ENCODE data around the gene RASAL2.
A peak's percentile ranks its signal among the peaks of the same experiment; 100 is the strongest.
"Not testable (repeated sequence)": the region's sequence is repeated elsewhere in the genome, so short reads cannot be mapped to it uniquely, and the experiment has no call there.

RASAL2 gene

DNA sequence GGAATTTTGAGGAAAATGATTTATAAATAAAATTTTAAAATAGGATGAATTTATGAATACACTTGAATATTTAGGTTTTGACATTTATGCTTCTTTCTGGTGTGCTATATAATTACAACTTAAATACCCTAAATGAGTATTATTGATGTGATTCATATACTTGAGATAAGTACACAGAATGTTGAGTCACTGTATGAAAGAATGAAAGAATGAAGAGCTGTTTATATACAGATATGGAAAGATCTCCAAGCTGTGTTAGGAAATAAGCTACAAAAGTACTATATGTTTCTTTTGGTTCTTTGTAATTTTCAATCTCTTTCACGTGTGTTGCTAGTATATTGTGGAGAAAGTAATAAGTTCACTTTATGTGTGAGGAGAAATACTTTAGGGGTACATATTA, 147.2 kb downstream of the RASAL2 start:
- peak; percentile 38 for DNase-seq

DNA sequence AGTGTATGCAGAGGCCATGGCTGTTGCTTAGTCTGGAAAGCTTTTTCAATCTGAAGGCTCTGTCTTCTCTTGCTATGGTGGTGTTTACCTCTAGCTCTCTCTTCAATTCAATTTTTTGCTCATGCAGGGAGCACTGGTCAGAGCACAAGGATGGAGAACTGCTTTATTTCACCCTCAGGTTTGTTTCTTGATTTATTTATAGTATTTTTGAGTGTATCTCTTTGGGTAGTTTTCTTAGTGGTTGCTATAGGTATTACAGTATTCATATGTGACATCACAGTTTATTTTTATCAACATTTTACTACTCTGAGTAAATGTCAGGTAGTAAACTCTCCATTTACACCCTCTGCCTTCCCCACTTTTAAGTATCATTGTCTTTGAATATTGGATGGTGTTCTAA, 147.9 kb downstream of the RASAL2 start:
- DNase-seq, result no peak

DNA sequence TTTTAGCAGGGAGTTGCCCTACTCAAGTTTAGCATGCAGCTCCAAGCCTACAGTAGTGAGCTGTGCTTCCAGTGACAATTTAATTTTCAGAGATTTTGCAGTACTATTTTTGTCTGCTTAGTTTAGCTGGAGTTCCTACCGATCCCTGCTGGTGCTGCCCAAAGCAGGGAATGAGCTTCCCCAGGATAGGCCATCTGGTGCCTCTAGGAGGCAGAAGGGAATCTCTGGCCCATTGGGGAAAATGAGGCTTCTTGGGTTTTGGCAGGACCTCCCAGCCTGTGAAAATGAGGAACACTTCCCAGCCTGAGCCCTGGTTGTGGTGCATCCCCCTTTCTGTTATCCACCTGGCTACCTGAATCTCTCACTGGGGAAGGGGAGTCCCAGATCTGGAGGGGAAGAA, 149.2 kb downstream of the RASAL2 start:
- no peak for DNase-seq

DNA sequence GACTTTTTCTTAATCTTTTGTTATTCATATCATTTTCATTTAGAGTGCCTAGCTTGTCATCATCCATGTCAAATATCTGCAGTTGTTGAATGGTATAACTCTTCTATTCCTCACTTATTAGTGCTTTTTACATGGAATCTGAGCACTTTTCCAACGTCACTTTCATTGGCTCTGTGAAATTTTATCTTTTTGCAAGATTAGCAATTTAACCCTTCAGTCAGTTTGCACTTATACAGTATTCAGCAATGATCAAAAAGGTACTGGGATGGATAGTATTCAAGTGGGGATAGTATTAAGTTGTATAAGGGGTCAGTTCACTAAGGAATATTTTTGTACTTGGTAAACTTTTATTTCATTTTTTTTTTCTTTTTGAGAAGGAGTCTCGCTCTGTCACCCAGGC, 150.0 kb downstream of the RASAL2 start:
- no peak for DNase-seq

DNA sequence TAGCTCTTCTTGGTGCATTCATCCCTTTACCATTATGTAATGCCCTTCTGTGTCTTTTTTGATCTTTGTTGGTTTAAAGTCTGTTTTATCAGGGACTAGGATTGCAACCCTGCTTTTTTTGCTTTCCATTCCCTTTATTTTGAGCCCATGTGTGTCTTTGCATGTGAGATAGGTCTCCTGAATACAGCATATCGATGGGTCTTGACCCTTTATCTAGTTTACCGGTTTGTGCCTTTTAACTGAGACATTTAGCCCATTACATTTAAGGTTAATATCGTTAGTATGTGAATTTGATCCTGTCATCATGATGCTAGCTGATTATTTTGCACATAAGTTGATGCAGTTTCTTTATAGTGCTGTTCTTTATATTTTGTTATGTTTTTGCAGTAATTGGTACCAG, 154.4 kb downstream of the RASAL2 start:
- DNase-seq, result not testable (repeated sequence)

DNA sequence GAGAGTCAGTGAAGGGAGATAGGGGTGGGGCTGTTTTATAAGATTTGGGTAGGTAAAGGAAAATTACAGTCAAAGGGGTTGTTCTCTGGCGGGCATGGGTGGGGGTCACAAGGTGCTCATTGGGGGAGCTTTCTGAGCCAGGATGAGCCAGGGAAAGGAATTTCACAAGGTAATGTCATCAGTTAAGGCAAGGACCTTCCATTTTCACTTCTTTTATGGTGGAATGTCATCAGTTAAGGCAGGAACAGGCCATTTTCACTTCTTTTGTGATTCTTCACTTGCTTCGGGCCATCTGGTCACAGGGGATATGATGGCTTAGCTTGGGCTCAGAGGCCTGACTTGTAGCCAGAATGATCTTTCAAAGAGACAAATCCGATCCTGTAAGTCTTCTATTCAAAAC, 159.7 kb downstream of the RASAL2 start:
- not testable (repeated sequence) for DNase-seq

DNA sequence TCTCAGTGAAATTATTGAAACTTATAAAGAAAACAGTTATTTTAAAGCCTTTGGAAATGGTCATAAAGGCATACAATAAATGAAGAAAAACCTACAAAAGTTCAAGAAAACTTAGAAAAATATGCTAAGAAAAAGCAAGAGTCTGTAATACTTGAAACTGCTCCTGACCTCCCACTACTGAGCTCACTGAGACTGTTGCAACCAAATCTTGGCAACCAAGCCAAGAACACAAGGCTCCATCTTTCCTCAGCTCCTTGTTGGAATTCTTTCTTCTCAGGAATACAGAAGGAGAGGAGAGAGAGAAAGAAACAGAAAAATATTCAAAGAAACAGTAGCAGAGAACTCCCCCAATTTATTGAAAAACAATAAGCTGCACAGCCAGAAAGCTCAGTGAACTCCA, 160.5 kb downstream of the RASAL2 start:
- no peak for DNase-seq

DNA sequence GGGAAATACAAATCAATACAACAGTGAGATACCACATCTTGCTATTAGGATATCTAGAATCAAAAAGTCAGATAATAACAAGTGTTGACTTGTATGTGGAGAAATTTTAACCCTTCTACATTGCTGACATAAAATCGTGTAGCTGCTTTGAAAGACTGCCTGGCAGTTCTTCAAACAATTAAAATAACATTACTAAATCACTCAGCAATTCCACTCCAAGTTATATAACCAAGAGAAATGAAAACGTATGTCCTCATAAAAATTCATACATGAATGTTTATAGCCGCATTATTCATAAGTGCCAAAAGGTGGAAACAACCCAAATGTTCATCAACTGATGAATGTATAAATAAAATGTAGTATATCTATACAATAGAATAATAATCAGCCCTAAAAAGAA, 164.6 kb downstream of the RASAL2 start:
- DNase-seq, result peak; percentile 42

DNA sequence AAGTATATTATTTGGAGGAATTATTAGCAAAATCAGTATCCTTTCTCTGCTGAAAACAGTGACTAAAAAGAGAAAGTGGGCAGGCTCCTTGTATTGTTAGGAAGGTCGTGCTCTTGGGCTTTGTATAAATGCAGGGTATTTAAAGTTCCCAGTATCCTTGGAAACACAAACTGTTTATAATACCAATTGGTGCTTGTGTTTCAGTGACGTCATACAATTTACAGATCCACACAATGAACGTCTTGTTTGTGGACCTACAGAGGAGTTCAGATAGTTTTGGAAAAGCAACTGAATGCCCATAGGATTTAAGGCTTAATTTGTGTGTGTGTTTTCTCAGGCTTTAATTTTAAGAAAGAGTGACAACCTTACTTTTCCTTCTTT, 168.2 kb downstream of the RASAL2 start:
- DNase-seq, result no peak

DNA sequence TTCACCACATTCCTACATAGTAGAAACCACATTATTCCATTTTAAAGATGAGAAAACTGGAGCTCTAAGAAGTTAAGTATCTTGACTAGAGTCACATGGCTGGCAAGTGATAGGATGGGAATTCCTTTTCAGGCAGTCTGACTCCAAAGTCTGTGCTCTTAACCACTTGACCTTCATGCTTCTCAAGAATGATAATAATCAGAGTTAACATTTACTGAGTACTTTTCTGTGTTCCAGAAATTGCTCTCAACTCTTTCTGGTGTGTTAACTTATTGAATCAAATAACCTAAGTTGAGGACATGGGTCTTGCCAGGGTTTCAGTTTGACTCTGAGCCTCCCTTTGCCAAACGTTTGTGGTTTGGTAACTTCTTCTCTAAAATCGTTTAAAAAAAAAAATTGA, 169.4 kb downstream of the RASAL2 start:
- DNase-seq, result peak; percentile 31

DNA sequence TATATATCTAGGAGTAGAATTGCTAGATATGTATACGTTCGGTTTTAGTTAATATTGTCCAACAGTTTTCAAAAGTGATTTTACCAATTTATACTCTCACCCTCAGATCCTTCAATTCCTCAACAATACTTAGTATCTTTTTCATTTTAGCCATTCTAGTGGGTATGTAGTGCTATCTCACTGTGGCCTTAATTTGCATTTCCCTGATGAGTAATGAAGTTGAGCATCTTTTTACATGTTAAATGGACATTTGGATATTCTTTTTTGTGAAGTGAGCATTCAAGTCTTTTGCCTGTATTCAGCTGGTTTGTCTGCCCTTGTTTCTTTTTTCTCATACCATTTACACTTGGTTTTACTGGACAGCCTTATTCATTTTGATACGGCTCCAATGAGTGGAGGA, 172.2 kb downstream of the RASAL2 start:
- no peak for DNase-seq

DNA sequence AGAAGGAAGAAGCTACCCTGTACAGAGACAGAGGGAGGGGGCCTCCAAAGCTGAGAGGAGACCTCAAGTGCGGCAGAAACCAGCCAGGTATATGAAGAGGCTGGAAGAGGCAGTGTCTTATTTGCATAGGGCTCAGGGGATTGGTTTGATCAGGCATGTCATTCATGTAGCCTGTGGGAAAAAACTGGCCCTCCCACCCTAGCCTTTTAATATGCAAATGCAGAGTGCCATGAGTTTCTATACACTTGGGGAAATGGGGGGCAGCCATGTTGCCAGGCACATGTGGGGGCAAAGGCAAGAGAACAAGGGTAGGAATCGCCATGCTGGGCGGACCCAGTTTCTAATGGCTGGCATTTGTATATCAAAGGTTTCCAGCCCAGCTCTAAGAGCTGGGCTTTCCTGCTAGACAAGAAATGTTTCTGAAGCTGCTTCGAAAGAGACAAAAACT, 172.7 kb downstream of the RASAL2 start:
- DNase-seq, result no peak

DNA sequence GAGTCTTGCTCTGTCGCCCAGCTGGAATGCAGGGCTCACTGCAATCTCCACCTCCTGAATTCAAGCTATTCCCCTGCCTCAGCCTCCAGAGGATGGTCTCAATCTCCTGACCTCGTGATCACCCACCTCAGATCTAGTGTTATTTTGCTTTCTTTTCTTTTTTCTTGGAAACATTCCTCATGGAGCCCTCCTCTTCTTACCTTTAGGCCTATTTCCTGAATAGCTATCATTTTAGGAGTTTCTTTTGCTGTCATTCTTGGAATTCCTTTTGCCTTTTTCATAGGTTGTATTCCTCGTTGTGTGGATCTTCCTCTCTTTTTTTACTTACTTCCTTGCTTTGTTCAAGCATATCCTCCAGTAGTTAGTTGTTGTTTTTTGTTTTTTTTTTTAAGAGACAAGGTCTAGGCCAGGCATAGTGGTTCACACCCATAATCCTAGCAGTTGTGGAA, 173.8 kb downstream of the RASAL2 start:
- peak; percentile 70 for DNase-seq

DNA sequence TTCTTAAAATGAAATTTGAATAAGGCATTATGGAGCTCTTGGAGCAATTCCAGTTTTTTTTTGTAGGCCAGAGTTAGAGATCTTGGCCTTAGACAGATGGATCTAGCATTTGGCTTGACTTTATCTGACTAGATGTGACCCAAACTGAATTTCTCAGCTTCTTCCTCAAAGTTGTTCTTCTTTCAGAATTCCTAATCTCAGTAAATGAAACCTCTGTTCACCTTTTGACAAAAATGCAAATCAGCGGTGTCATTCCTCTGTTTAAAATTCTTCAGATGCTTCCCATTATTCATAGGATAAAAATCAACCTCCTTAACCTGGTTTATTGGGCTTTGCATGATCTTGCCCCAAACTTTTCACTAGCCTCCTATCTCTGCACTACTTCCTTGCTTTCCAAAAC, 177.6 kb downstream of the RASAL2 start:
- peak; percentile 21 for DNase-seq

DNA sequence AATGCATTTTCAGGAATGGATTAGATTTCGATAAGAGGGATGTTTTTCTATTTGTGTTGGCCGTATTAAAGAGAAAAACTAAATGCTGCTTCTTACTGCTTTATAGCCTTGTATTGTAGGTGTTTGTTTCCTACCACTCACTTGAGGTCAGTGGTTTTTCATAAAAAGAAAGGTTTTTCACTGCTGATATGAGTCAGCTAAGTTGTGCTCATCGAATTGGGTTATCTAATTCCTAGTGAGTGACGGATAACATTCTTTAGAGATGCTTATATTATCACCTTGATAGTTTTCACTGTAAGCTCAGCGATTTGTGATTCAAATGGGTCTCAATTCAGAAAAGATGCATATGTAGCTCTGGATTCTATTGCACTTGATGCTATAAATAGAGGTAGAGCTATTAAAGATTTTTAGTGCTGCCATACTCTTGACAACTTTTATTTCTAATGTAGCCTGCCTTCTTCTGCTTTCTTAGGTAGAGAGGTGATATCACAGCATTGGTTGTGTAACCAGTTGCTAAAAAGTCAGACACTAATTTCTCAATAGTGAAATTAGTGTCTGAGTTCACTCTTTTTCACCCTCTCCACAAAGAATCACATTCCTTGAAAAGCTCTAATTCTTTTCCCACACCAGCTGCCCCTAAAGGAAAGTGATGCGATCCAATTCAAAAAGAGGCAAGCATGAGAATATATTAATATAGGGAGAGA, 180.0 kb downstream of the RASAL2 start:
- DNase-seq, result peak; percentile 32

DNA sequence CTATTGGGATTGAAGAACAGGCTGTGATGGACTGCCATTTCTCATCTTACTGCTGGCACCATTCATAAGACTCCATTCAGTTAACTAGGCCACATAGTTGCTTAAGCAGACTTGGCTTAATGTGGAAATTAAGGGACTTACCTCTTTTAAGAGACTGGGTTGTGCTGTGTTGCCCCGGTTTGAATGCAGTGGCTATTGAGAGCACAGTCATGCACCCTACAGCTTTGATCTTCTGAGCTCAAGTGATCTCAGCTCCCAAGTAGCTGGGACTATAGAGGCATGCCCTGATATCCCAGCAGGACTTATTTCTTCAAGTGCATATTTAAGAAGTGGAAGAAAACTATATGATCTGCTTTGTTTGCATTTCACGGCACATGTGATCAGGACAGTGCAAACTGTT, 181.1 kb downstream of the RASAL2 start:
- no peak for DNase-seq

DNA sequence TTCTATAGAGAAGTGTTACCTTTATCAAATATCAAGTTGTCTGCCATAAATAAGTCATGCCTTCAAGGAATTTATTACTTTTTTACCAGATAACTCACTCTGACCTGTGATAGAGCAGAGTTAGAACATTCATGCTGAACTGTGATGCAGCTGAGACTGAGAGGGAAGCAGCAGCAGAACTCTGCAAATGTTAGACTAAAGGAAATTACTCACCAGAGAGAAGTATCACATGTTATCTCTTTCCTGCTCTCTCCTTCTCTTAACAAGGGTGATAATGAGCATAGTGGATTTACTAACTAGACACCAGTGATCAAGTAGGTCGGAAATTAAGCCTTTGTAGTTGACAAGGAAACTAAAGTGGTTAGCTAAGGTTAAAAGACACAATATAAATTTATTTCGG, 181.6 kb downstream of the RASAL2 start:
- DNase-seq, result peak; percentile 23

DNA sequence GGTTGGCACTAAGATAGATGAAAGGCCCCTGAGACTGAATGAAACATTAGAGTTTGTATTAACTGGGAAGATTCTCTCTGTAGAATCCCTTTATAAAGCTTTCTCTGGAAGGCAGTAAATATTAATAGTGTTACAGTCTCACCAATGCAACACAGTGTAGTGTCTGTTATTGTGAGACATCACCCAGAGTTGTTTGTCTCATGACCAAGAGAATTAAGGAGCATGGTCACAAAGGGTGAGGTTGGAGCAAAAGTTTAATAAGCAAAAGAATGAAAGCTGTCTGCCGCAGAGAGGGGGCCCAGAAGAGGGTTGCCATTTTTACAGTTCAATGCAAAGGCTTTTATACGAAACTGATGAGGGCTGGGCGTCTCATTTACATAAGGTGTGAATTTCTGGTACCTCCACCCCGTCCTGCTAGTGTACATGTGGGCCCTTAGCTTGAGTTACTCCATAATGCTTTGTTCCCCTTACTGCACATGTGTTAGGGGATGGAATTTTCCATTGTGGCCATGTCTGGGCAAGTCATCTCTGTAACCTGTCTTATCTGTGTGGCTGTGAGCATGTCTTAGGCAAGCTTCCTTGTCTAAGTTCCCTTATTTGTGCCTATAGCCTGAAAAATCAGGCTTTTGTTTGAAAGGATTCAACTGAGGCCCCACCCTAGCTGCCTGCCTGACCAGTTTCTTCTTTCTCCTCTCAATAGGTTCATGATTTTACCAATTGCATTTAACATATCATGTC, 184.1 kb downstream of the RASAL2 start:
- no peak for DNase-seq

DNA sequence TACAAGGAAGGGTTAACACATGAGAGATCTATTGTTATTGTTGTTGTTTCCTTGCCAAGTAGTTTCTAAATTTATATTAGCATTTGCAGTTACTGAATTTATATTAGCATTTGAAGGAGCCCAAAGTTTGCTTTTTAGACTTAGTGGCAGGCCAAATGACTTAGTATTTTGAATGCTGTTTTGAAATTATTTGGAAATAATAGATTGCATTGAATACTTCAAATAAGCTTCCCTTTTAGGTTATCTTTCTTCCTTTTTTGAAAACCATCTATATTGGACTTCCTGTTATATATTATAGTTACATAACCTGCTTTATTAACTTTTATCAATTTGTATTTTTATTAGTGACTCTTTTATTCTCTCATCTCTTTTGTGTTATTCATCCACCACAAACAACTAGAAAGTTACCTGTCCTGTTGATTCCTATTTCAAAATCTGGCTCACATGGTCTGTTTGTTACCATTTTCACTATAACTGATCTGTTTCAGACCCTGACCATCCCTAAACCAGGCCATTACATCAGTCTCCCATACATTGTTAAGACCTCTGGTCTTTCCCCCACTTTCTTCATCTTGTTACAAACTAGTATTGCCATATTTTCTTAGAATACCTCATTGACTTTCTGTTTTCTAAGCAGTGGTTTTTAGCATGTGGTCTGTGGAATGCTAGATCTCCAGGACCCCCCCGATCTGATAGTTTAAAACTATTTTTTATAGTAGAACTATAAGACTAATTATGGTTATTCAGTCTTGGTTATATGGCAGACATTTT, 185.2 kb downstream of the RASAL2 start:
- no peak for DNase-seq

DNA sequence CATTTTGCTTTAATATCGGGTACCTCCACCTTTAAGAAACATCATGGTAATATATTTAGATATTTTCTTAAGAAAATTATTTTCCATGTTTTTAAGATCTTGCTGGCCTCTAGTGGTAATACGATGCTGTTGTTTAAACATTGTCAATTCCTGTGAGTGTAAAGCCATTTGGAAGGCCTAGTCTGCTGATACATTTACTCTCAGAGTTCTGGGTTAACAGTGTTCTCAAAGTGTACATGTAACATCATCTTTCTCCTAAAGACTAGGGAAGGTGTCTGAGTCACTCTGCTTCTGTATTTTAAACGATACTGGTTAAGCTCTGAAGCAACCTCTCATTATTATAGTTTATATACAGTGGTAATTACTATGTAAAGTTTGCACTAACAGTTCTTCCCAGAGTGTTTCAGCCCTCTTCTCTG, 189.1 kb downstream of the RASAL2 start:
- DNase-seq, result peak; percentile 65

DNA sequence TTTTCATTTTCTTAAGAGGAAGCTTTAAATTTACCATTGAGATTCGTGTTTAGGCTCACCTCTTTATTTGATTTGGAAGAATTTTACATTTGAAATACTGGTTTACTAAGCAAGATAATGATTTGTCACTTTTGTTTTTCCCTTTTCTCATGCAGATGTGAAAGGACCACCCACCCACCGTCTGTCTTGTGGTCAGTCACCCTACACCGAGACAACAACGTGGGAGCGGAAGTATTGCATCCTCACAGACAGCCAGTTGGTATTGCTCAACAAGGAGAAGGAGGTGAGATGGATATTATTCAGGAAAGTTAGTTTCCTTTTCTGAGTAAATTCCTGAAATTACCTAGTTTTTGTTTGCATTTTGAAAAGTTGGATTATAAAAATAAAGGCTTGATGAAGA, 189.5 kb downstream of the RASAL2 start:
- DNase-seq, result no peak

DNA sequence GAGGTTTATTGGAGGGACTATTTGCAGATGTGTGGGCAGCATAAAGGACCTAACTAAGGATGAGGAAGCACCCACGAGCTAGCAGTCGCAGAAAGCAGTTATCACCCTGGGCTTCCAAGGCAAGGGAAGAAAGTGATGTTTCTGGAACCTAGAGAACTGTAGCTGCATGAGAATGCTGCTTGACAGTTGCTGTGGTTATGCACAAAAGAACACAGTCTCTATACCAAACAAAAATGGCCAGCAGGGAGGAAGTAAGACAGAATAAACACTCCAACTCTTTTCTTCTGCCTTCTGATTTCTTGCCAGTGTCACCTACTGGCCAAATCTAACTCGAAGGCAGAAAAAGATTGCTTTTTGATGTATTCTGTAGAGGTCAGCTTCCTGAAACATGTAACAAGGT, 190.2 kb downstream of the RASAL2 start:
- no peak for DNase-seq

DNA sequence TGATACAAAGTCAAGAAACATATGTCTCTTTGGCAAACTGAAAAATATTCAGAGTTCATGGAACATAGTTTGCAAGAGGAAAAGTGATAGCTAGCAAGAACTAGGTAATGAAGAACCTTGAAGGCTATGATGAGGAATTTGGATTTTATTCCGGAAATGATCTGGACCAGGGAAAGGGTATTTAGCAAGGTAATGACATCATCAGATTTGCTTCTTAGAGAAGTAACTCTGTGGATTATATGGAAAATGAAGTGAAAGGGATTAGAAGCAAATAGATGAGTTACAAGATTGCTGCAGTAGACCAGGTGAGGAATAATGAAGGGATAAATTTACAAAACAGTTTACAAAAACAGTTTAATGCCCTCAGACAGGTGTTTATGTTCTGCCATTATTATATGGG, 197.3 kb downstream of the RASAL2 start:
- DNase-seq, result no peak

DNA sequence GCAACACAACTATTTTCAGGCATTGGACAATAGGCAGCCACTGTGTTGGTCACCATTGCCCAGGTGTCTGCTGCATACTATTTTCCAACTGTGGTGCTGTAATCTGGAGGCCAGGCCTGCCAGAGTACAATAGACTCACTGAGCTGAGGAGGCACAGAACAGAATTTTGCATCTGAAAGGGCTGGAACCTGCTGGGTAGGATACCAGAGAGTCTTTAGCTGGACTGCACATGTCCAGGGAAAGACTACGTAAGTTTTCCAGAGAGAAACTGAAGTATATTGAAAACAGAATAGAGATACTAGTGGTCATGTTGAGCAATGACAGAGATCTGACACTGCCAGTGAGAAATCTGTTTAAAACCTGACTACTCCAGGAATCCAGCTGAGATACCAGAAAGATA, 200.8 kb downstream of the RASAL2 start:
- DNase-seq, result no peak
